MM.1S (cell line): ENCODE measurements around the gene FRY.

Experiments
- DNase-seq: peaks from one replicate; pipeline ENCODE4 v3.0.0-alpha.2; 2015
- H2AFZ ChIP-seq: fragments of 300-600 bp; sonication (generic); 2 replicates; pipeline ENCODE4 v1.6.0; 2016; ENCODE audit warnings: antibody characterized with exemption, low read length
- H3F3A ChIP-seq: fragments of 300-600 bp; sonication (generic); 2 replicates; pipeline ENCODE4 v1.6.1; 2016; ENCODE audit warnings: mild to moderate bottlenecking, antibody characterized with exemption, low read length, moderate library complexity, mixed read lengths; ENCODE audit not compliant: insufficient read depth
- H3K27ac ChIP-seq: fragments of 300-600 bp; sonication (generic); 2 replicates; pipeline ENCODE4 v1.5.1; 2016; ENCODE audit warnings: mild to moderate bottlenecking, low read length
- H3K27me3 ChIP-seq: fragments of 300-600 bp; sonication (generic); replicated peaks from 2 replicates; pipeline ENCODE4 v1.6.0; 2016; ENCODE audit warnings: low read length; ENCODE audit not compliant: insufficient read depth
- H3K36me3 ChIP-seq: fragments of 300-600 bp; sonication (generic); replicated peaks from 2 replicates; pipeline ENCODE4 v1.6.1; 2016; ENCODE audit warnings: mild to moderate bottlenecking, low read length, mixed read lengths; ENCODE audit not compliant: insufficient read depth
- H3K4me1 ChIP-seq: fragments of 300-600 bp; sonication (generic); 2 replicates; pipeline ENCODE4 v1.6.1; 2016; ENCODE audit warnings: low read length, mixed read lengths
- H3K4me2 ChIP-seq: fragments of 300-600 bp; sonication (generic); 2 replicates; pipeline ENCODE4 v1.6.0; 2016; ENCODE audit warnings: low read depth, low read length
- H3K4me3 ChIP-seq: fragments of 300-600 bp; sonication (generic); 2 replicates; pipeline ENCODE4 v1.5.1; 2016; ENCODE audit warnings: low read length, mixed read lengths
- H3K79me2 ChIP-seq: fragments of 300-600 bp; sonication (generic); 2 replicates; pipeline ENCODE4 v1.6.1; 2016; ENCODE audit warnings: mixed run types, low read length, mixed read lengths
- H3K9ac ChIP-seq: fragments of 300-600 bp; sonication (generic); 2 replicates; pipeline ENCODE4 v1.6.1; 2016; ENCODE audit warnings: low read length, mixed read lengths
- H3K9me2 ChIP-seq: fragments of 300-600 bp; sonication (generic); replicated peaks from 2 replicates; pipeline ENCODE4 v1.6.1; 2016; ENCODE audit warnings: mild to moderate bottlenecking, low read length, mixed read lengths; ENCODE audit not compliant: insufficient read depth
- H3K9me3 ChIP-seq: fragments of 300-600 bp; sonication (generic); replicated peaks from 2 replicates; pipeline ENCODE4 v1.6.1; 2016; ENCODE audit warnings: mild to moderate bottlenecking, low read length, mixed read lengths; ENCODE audit not compliant: insufficient read depth
- H4K20me1 ChIP-seq: fragments of 300-600 bp; sonication (generic); 2 replicates; pipeline ENCODE4 v1.6.1; 2016; ENCODE audit warnings: mild to moderate bottlenecking, low read length, moderate library complexity, mixed read lengths; ENCODE audit not compliant: insufficient read depth
- CTCF ChIP-seq: fragments of 300-600 bp; sonication (generic); IDR thresholded peaks from 2 replicates; pipeline ENCODE4 v1.5.1; 2016; ENCODE audit warnings: antibody characterized with exemption, low read length, mixed read lengths
- EZH2 ChIP-seq: fragments of 300-600 bp; sonication (generic); optimal IDR thresholded peaks from 2 replicates; pipeline ENCODE3; 2017; ENCODE audit warnings: low read depth, mild to moderate bottlenecking, antibody characterized with exemption, low read length, mixed read lengths
- EZH2phosphoT487 ChIP-seq: fragments of 300-600 bp; sonication (generic); IDR thresholded peaks from 2 replicates; pipeline ENCODE4 v1.6.1; 2018; ENCODE audit warnings: antibody characterized with exemption, low read length

The FRY gene

GRCh38 chr13:32141462-32141861 is 109.9 kb downstream of the FRY start:
- H2AFZ ChIP-seq: no peak overlapping the region
- H3K27ac ChIP-seq: no peak overlapping the region
- no peaks in the 10 kb centered on the region for H3K79me2 ChIP-seq
- H3K4me2 ChIP-seq: no peak overlapping the region
- no peaks in the 10 kb centered on the region for H3K27me3 ChIP-seq
- no peaks in the 10 kb centered on the region for H3K9me3 ChIP-seq
- no peaks in the 10 kb centered on the region for H3F3A ChIP-seq
- H3K9ac ChIP-seq: no peak overlapping the region
- no peaks in the 10 kb centered on the region for H3K4me1 ChIP-seq
- H3K9me2 ChIP-seq: no peaks in the 10 kb centered on the region
- no peak for DNase-seq
- no peaks in the 10 kb centered on the region for H3K36me3 ChIP-seq
- TF ChIP-seq EZH2phosphoT487 (no peak), EZH2 (no peak), CTCF (no peak)
- H4K20me1 ChIP-seq: no peaks in the 10 kb centered on the region
- H3K4me3 ChIP-seq: no peak overlapping the region

DNA sequence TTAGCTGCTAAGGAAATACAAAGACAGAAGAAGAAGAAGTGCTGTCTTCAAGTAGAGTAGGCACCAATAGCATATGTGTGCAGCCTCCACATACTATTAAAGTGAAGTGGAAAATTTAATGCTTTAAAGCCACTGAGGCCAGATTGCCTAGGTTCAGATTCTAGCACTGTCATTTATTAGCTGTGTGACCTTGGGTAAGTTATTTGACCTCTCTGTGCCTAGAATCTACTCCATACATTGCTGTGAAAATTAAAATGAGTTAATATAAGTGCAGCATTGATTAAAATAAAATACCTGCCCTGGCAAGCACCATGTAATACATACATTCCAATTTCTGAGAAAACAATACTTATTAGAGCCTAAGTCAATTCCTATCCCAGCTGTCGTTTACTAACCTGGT is 110.5 kb downstream of the FRY start:
- Histone ChIP-seq H3F3A (no peaks in the 10 kb centered on the region), H4K20me1 (no peaks in the 10 kb centered on the region), H3K27me3 (no peaks in the 10 kb centered on the region), H2AFZ (no peak overlapping the region), H3K79me2 (no peaks in the 10 kb centered on the region), H3K4me2 (no peak overlapping the region), H3K4me1 (no peaks in the 10 kb centered on the region), H3K4me3 (no peak overlapping the region), H3K9me3 (no peaks in the 10 kb centered on the region), H3K36me3 (no peaks in the 10 kb centered on the region), H3K27ac (no peak overlapping the region), H3K9ac (no peak overlapping the region), H3K9me2 (no peaks in the 10 kb centered on the region)
- DNase-seq: no peak
- TF ChIP-seq EZH2: no peak
- no peak for TF ChIP-seq CTCF
- no peak for TF ChIP-seq EZH2phosphoT487

- Histone ChIP-seq H3K4me2 (no peak overlapping the region), H3K4me1 (no peaks in the 10 kb centered on the region), H3K9me3 (no peaks in the 10 kb centered on the region), H3K27ac (no peak overlapping the region), H3K9ac (no peak overlapping the region), H3K9me2 (no peaks in the 10 kb centered on the region), H3F3A (no peaks in the 10 kb centered on the region), H4K20me1 (no peaks in the 10 kb centered on the region), H3K36me3 (no peaks in the 10 kb centered on the region), H3K4me3 (no peak overlapping the region), H2AFZ (no peak overlapping the region), H3K79me2 (no peaks in the 10 kb centered on the region), H3K27me3 (no peaks in the 10 kb centered on the region)
- no peak for TF ChIP-seq EZH2phosphoT487
- TF ChIP-seq CTCF: no peak
- no peak for TF ChIP-seq EZH2
- no peak for DNase-seq
Measured at GRCh38 chr13:32142956-32143375, 111.4 kb downstream of the FRY start.
